GM18867 (cell line): ENCODE data around the gene INTU.

Experiments
- ATAC-seq: cut with Tn5 transposase; IDR thresholded peaks from one replicate; pipeline ENCODE4 v1.9.1; 2021; ENCODE audit warnings: mild to moderate bottlenecking, moderate library complexity; ENCODE audit not compliant: unreplicated experiment

Gene INTU

DNA sequence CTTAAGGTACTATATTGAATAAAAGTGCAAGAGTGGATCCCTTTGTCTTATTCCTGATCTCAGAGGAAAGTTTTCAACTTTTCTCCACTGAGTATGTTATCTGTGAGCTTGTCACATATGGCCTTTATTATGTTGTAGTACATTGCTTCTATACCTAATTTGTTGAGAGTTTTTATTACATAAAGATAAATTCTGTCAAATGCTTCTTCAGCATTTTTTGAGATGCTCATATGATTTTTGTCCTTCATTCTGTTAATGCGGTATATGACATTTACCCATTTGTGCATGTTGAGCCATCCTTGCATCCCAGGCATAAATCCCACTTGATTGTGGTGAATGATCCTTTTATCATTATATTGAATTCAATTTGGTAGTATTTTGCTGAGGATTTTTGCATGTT, 108.5 kb downstream of the INTU start:
- no peak for ATAC-seq

DNA sequence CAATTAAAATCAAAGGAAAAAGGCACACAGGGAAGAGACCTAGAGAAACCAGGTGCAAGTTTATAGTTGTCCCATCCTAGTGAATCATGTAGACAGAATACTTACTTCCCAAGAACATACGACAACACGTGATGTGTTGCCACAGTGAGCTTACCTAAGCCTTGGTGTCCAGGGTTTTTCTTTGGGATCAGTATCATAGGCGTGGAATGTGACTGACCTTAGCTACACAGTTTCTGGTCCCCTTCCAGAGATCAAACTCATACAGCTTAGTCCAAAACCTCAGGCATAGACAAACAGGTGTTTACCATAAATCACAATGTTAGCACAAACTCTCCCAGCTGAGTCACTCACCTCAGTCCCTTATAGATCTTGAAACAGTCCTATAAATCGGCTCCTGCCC, 115.1 kb downstream of the INTU start:
- ATAC-seq, result no peak

DNA sequence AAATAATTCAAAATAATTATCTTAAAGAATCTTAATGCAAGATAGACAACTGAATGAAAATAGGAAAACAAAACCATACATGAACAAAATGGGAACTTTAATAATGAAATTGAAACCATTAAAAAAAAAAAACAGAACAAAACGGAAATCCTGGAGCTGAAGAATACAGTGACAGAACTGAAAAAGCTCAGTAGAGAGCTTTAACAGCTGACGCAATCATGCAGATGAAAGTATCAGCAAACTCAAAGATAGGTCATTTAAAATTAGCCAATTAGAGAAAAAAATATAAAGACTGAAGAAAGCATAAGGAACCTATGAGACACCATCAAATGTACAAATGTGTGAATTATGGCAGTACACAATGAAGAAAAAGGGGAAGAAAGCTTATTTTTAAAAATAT, 116.2 kb downstream of the INTU start:
- no peak for ATAC-seq

DNA sequence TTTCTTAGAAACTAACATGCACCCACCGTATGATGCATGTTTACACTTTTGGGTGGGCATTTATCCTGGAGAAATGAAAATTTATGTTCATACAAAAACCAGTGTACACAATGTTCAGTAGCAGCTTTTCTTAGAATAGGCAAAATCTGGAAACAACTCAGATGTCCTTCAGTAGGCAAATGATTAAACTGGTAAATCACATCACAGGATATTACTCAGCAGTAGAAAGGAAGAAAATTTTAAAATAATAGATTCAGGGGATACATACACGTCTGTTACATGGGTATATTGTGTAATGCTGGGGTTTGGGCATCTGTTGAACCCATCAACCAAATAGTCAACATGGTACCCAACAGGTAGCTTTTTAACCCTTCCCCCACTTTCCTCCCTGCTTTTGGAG, 124.1 kb downstream of the INTU start:
- no peak for ATAC-seq

DNA sequence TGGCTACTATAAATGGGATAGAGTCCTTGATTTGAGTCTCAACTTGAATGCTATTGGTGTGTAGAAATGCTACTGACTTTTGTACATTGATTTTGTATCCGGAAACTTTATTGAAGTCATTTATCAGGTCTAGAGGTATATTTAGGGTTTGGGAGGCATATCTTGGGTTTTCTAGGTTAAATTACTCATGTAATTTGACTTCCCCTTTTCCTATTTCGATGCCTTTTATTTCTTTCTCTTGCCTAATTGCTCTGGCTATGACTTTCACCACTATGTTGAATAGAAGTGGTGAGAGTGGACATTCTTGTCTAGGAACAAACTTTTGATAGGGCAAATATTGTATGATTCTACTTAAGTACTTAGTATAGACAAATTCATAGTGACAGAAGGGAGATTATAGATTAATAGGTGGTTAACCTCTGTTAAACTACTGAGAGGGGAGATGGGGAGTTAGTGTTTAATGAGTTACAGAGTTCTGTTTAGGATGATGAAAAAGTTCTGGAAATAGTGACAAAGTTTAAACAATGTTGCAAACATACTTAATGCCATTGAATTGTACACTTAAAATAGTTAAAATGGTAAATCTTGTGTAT, 126.6 kb downstream of the INTU start:
- ATAC-seq, result peak; percentile 50

DNA sequence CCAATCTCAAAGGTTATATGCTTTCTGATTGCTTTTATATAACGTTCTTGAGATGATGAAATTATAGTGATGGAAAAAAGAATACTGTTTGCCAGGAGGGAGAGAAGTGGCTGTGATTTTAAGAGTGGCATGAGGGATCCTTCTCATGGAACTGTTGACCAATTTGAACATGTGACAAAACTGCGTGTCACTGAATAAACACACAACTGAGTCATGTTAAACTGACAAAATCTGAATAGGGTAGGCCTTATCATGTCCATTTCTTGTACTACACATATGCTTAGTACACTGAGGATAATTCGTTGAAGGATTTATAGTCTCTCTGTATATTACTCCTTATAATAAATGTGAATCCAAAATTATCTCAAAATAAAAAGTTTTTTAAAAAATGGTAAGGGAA, 127.1 kb downstream of the INTU start:
- ATAC-seq, result no peak

DNA sequence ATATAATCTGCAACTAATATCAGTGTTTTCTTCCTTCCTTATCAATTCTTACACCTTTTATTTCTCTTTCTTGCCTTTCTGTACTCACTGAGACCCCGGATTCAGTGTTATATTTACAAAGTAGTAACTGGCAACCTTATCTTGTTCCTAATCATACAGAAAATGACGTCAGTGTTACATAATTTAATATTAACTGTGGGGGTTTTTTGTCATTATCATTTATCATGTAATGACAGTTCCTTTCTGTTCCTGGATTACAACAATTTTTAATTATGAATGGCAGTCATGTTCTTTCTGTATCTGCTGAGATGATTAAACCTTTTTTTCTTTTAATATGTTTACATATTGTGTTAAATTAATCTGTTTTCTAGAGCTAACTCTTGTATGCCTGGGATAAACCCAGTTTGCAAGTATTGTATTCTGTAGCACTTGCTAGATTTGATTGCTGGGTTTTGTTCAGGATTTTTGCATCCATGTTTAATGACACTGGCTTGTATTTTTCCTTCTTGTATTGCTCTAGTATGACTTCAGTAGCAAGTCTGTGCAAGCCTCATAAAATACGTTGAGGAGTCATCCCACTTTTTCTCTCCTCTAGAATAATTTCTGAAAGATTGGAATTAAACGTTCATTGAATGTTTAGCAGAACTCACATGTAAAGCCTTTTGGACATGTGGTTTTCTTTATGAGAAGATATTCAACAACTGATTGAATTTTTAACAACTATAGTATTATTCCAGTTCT, 138.9 kb downstream of the INTU start:
- ATAC-seq, result no peak

DNA sequence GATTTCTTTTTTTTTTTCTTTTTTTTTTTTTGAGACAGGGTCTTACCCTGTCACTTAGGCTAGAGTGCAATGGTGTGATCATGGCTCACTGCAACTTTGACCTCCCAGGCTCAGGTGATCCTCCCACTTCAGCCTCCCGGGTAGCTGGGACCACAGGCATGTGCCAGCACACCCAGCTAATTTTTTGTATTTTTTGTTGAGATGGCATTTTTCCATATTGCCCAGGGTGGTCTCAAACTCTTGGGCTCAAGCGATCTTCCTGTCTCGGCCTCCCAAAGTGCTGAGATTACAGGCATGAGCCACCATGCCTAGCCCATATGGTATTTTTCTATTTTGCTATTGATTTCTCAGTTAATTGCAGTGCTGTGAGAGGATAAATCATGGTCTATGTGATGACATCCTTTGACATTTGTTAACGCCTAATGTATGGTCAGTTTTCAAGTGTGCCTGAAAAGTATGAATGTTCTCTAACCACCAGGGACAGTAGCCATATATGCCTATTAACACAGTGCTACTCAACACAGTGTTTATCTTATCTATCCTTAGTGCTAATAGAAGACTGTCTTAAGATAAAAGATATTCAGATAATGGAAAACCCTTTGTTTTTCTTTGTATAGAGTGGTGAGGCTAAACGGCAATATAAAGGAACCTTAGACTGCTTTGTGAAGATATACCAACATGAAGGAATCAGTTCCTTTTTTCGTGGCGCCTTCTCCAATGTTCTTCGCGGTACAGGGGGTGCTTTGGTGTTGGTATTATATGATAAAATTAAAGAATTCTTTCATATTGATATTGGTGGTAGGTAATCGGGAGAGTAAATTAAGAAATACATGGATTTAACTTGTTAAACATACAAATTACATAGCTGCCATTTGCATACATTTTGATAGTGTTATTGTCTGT, 140.3 kb downstream of the INTU start:
- ATAC-seq, result no peak

DNA sequence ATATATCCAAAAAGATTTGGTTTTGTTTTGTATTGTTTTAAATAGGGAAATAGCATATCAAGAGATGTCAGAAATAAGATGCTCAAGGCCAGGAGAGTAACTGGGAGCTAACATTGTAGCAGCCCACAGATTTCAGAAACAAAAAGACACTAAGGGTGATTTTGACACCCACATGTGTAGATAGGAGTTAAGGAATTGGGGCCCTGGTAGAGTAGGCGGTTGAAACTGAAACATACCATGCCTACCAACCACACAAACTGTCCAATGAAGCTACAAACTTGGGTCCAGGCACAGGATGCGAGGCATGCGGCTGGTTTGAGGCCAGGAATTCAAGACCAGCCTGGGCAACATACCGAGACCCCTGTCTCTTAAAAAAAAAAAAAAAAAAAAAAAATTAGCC, 143.1 kb downstream of the INTU start:
- ATAC-seq, result peak; percentile 39
